Ishikawa (cell line): ENCODE measurements around the gene RYR2.

ENCODE experiments used
- CEBPB ChIP-seq: IDR thresholded peaks from 2 replicates; pipeline ENCODE4 v1.6.1; 2012
- CREB1 ChIP-seq: IDR thresholded peaks from 2 replicates; pipeline ENCODE4 v1.6.1; 2012; ENCODE audit warnings: low read depth
- EGR1 ChIP-seq: IDR thresholded peaks from 2 replicates; pipeline ENCODE4 v1.6.1; 2012
- EP300 ChIP-seq: IDR thresholded peaks from 2 replicates; pipeline ENCODE4 v1.6.1; 2012; ENCODE audit warnings: borderline replicate concordance
- FOXM1 ChIP-seq: IDR thresholded peaks from 2 replicates; pipeline ENCODE4 v1.6.1; 2012; ENCODE audit warnings: low read depth, borderline replicate concordance
- MAX ChIP-seq: IDR thresholded peaks from 2 replicates; pipeline ENCODE4 v1.6.1; 2012
- NFIC ChIP-seq: IDR thresholded peaks from 2 replicates; pipeline ENCODE4 v1.6.1; 2012
- RAD21 ChIP-seq: IDR thresholded peaks from 2 replicates; pipeline ENCODE4 v1.6.1; 2012; ENCODE audit warnings: low read depth
- REST ChIP-seq: IDR thresholded peaks from 2 replicates; pipeline ENCODE4 v1.6.1; 2012; ENCODE audit warnings: low read depth, mild to moderate bottlenecking
- TAF1 ChIP-seq: IDR thresholded peaks from 2 replicates; pipeline ENCODE4 v1.6.1; 2012; ENCODE audit warnings: low read depth, mild to moderate bottlenecking
- TCF12 ChIP-seq: IDR thresholded peaks from 2 replicates; pipeline ENCODE4 v1.6.1; 2012; ENCODE audit warnings: low read depth
- TEAD4 ChIP-seq: IDR thresholded peaks from 2 replicates; pipeline ENCODE4 v1.6.1; 2012
- USF1 ChIP-seq: IDR thresholded peaks from 2 replicates; pipeline ENCODE4 v1.6.1; 2012
- YY1 ChIP-seq: IDR thresholded peaks from 2 replicates; pipeline ENCODE4 v1.6.1; 2012; ENCODE audit warnings: low read depth
- ZBTB7A ChIP-seq: IDR thresholded peaks from 2 replicates; pipeline ENCODE4 v1.6.1; 2012; ENCODE audit warnings: low read depth

RYR2 gene

GRCh38 chr1:237687804-237688203 is 645.8 kb downstream of the RYR2 start:
- no peak for TF ChIP-seq CEBPB
- no peak for TF ChIP-seq NFIC
- TF ChIP-seq FOXM1, result no peak
- no peak for TF ChIP-seq MAX
- no peak for TF ChIP-seq CREB1
- no peak for TF ChIP-seq RAD21
- no peak for TF ChIP-seq REST
- no peak for TF ChIP-seq EP300
- TF ChIP-seq TEAD4, result no peak

GRCh38 chr1:237690656-237691055 is 648.7 kb downstream of the RYR2 start:
- TF ChIP-seq USF1 (no peak), EGR1 (no peak), RAD21 (no peak)

GRCh38 chr1:237692255-237692654 is 650.3 kb downstream of the RYR2 start:
- TF ChIP-seq ZBTB7A (no peak), NFIC (no peak), CEBPB (no peak), EP300 (no peak), TCF12 (no peak), EGR1 (no peak), USF1 (no peak), FOXM1 (no peak), CREB1 (no peak), TEAD4 (no peak), YY1 (no peak), RAD21 (no peak), MAX (no peak), REST (no peak), TAF1 (no peak)

GRCh38 chr1:237695878-237696277 is 653.9 kb downstream of the RYR2 start:
- no peak for TF ChIP-seq YY1
- no peak for TF ChIP-seq CREB1
- TF ChIP-seq USF1, result no peak
- no peak for TF ChIP-seq RAD21
- TF ChIP-seq MAX, result no peak
- no peak for TF ChIP-seq NFIC
- no peak for TF ChIP-seq EP300
- no peak for TF ChIP-seq ZBTB7A
- no peak for TF ChIP-seq REST
- TF ChIP-seq FOXM1, result no peak
- no peak for TF ChIP-seq EGR1
- TF ChIP-seq TEAD4, result no peak
- no peak for TF ChIP-seq TCF12
- no peak for TF ChIP-seq CEBPB
- TF ChIP-seq TAF1, result no peak

- no peak for TF ChIP-seq MAX
- no peak for TF ChIP-seq USF1
- no peak for TF ChIP-seq FOXM1
- TF ChIP-seq REST, result no peak
- no peak for TF ChIP-seq NFIC
- TF ChIP-seq TCF12, result no peak
- no peak for TF ChIP-seq RAD21
- TF ChIP-seq TEAD4, result no peak
- TF ChIP-seq TAF1, result no peak
- TF ChIP-seq CEBPB, result no peak
- TF ChIP-seq EP300, result no peak
- no peak for TF ChIP-seq EGR1
- TF ChIP-seq CREB1, result no peak
- no peak for TF ChIP-seq ZBTB7A
- no peak for TF ChIP-seq YY1
Measured at GRCh38 chr1:237700181-237700580, 658.2 kb downstream of the RYR2 start.
